Measurements from ENCODE around the gene RIMOC1.

The RIMOC1 gene

GRCh38 chr5:41882765-41883164 lies 21.4 kb upstream of the RIMOC1 start:
- H3F3A ChIP-seq (ENCODE audit: low read depth): no peaks in the 10 kb centered on the region
- TF ChIP-seq EZH2phosphoT487 (IDR thresholded peaks at IDR 0.05; ENCODE audit: borderline replicate concordance): no peak
- TF ChIP-seq CTCF (conservative IDR thresholded peaks at IDR 0.05; ENCODE audit: low read length): no peak
- no peaks in the 10 kb centered on the region for H3K79me2 ChIP-seq (ENCODE audit: insufficient read depth, low read length)
- H3K27me3 ChIP-seq (ENCODE audit: insufficient read depth, low read length, poor library complexity, severe bottlenecking): peaks cover 4% of the 10 kb centered on the region
- no peak overlapping the region for H2AFZ ChIP-seq (ENCODE audit: low read length)
- no peaks in the 10 kb centered on the region for H3K36me3 ChIP-seq (ENCODE audit: insufficient read depth, low read length)
- H3K9me3 ChIP-seq (ENCODE audit: insufficient read depth, low read depth, low read length): no peaks in the 10 kb centered on the region
- H3K9me2 ChIP-seq (replicated peaks; ENCODE audit: low read depth, low read length): no peaks in the 10 kb centered on the region
- H3K4me1 ChIP-seq (ENCODE audit: insufficient read depth, low read length, poor library complexity, severe bottlenecking): no peaks in the 10 kb centered on the region
- H3K9ac ChIP-seq (ENCODE audit: low read depth, low read length, poor library complexity, severe bottlenecking): no peak overlapping the region
- no peaks in the 10 kb centered on the region for H4K20me1 ChIP-seq (ENCODE audit: insufficient read depth, low read length, poor library complexity, severe bottlenecking)
- no peak overlapping the region for H3K4me3 ChIP-seq (ENCODE audit: low read length, poor library complexity, severe bottlenecking)
- H3K4me2 ChIP-seq (ENCODE audit: low read depth, low read length, poor library complexity, severe bottlenecking): no peak overlapping the region

- TF ChIP-seq EZH2phosphoT487 (IDR thresholded peaks at IDR 0.05; ENCODE audit: borderline replicate concordance): no peak
- TF ChIP-seq CTCF (conservative IDR thresholded peaks at IDR 0.05; ENCODE audit: low read length): no peak
- no peaks in the 10 kb centered on the region for H3K36me3 ChIP-seq (ENCODE audit: insufficient read depth, low read length)
- H3K9me3 ChIP-seq (ENCODE audit: insufficient read depth, low read depth, low read length): no peaks in the 10 kb centered on the region
- no peaks in the 10 kb centered on the region for H3K27me3 ChIP-seq (ENCODE audit: insufficient read depth, low read length, poor library complexity, severe bottlenecking)
- H3K9me2 ChIP-seq (replicated peaks; ENCODE audit: low read depth, low read length): no peaks in the 10 kb centered on the region
- no peaks in the 10 kb centered on the region for H3K4me1 ChIP-seq (ENCODE audit: insufficient read depth, low read length, poor library complexity, severe bottlenecking)
- no peak overlapping the region for H3K4me2 ChIP-seq (ENCODE audit: low read depth, low read length, poor library complexity, severe bottlenecking)
- H3K9ac ChIP-seq (ENCODE audit: low read depth, low read length, poor library complexity, severe bottlenecking): no peak overlapping the region
- H3K79me2 ChIP-seq (ENCODE audit: insufficient read depth, low read length): no peaks in the 10 kb centered on the region
- H3K4me3 ChIP-seq (ENCODE audit: low read length, poor library complexity, severe bottlenecking): no peak overlapping the region
- H4K20me1 ChIP-seq (ENCODE audit: insufficient read depth, low read length, poor library complexity, severe bottlenecking): no peaks in the 10 kb centered on the region
- H2AFZ ChIP-seq (ENCODE audit: low read length): no peak overlapping the region
- H3F3A ChIP-seq (ENCODE audit: low read depth): no peaks in the 10 kb centered on the region
Measured at GRCh38 chr5:41883243-41883642, 20.9 kb upstream of the RIMOC1 start.

GRCh38 chr5:41883936-41884335 lies 20.2 kb upstream of the RIMOC1 start:
- H3K9ac ChIP-seq (ENCODE audit: low read depth, low read length, poor library complexity, severe bottlenecking): no peak overlapping the region
- H3K27me3 ChIP-seq (ENCODE audit: insufficient read depth, low read length, poor library complexity, severe bottlenecking): no peaks in the 10 kb centered on the region
- H3F3A ChIP-seq (ENCODE audit: low read depth): no peaks in the 10 kb centered on the region
- 0 out of 2 replicates have a peak overlapping the region, but pooled peaks have one; percentile 27 for H2AFZ ChIP-seq (ENCODE audit: low read length)
- no peaks in the 10 kb centered on the region for H3K9me2 ChIP-seq (replicated peaks; ENCODE audit: low read depth, low read length)
- H3K4me3 ChIP-seq (ENCODE audit: low read length, poor library complexity, severe bottlenecking): no peak overlapping the region
- H3K4me1 ChIP-seq (ENCODE audit: insufficient read depth, low read length, poor library complexity, severe bottlenecking): no peaks in the 10 kb centered on the region
- no peak for TF ChIP-seq EZH2phosphoT487 (IDR thresholded peaks at IDR 0.05; ENCODE audit: borderline replicate concordance)
- no peak for TF ChIP-seq CTCF (conservative IDR thresholded peaks at IDR 0.05; ENCODE audit: low read length)
- no peaks in the 10 kb centered on the region for H3K79me2 ChIP-seq (ENCODE audit: insufficient read depth, low read length)
- no peaks in the 10 kb centered on the region for H3K9me3 ChIP-seq (ENCODE audit: insufficient read depth, low read depth, low read length)
- H3K36me3 ChIP-seq (ENCODE audit: insufficient read depth, low read length): no peaks in the 10 kb centered on the region
- H4K20me1 ChIP-seq (ENCODE audit: insufficient read depth, low read length, poor library complexity, severe bottlenecking): no peaks in the 10 kb centered on the region
- H3K4me2 ChIP-seq (ENCODE audit: low read depth, low read length, poor library complexity, severe bottlenecking): no peak overlapping the region

Measured in Loucy (cell line).